Measurements from ENCODE around the gene TLE1.

TLE1 gene

GRCh38 chr9:81637276-81637675 lies 52.1 kb downstream of the TLE1 start:
- no peak overlapping the region for H3K4me3 ChIP-seq (ENCODE audit: low read depth, low read length)
- in situ Hi-C loops (cut with HindIII; ENCODE audit: low pct_ligation_motif_present, low sequenced_read_pairs) = no loop called here
- DNase-seq = no peak
- no peak for TF ChIP-seq CTCF (IDR thresholded peaks at IDR 0.05; ENCODE audit: low read depth, low read length, missing control alignments)
- no peak overlapping the region for H3K27ac ChIP-seq
- H3K27me3 ChIP-seq (replicated peaks) = no peaks in the 10 kb centered on the region
- no peaks in the 10 kb centered on the region for H3K36me3 ChIP-seq (replicated peaks)

- no peaks in the 10 kb centered on the region for H3K36me3 ChIP-seq (replicated peaks)
- H3K27me3 ChIP-seq (replicated peaks) = no peaks in the 10 kb centered on the region
- no peak for DNase-seq
- in situ Hi-C loops (cut with HindIII; ENCODE audit: low pct_ligation_motif_present, low sequenced_read_pairs) = no loop called here
- H3K27ac ChIP-seq = no peak overlapping the region
- no peak for TF ChIP-seq CTCF (IDR thresholded peaks at IDR 0.05; ENCODE audit: low read depth, low read length, missing control alignments)
- H3K4me3 ChIP-seq (ENCODE audit: low read depth, low read length) = no peak overlapping the region
Observed at GRCh38 chr9:81636255-81636599, 53.1 kb downstream of the TLE1 start.

GRCh38 chr9:81635521-81636254 lies 53.7 kb downstream of the TLE1 start:
- TF ChIP-seq CTCF (IDR thresholded peaks at IDR 0.05; ENCODE audit: low read depth, low read length, missing control alignments) = no peak
- Histone ChIP-seq H3K4me3 (ENCODE audit: low read depth, low read length) (no peak overlapping the region), H3K27ac (no peak overlapping the region), H3K36me3 (replicated peaks) (no peaks in the 10 kb centered on the region), H3K27me3 (replicated peaks) (no peaks in the 10 kb centered on the region)
- in situ Hi-C loops (cut with HindIII; ENCODE audit: low pct_ligation_motif_present, low sequenced_read_pairs) = no loop called here
- DNase-seq = no peak

- Histone ChIP-seq H3K27ac (no peak overlapping the region), H3K27me3 (replicated peaks) (no peaks in the 10 kb centered on the region), H3K4me3 (ENCODE audit: low read depth, low read length) (no peak overlapping the region), H3K36me3 (replicated peaks) (no peaks in the 10 kb centered on the region)
- in situ Hi-C loops (cut with HindIII; ENCODE audit: low pct_ligation_motif_present, low sequenced_read_pairs) = no loop called here
- TF ChIP-seq CTCF (IDR thresholded peaks at IDR 0.05; ENCODE audit: low read depth, low read length, missing control alignments) = no peak
- peak; percentile 20 for DNase-seq
Observed at GRCh38 chr9:81634915-81635516, 54.3 kb downstream of the TLE1 start.

GRCh38 chr9:81633952-81634854 lies 55.1 kb downstream of the TLE1 start:
- no peak overlapping the region for H3K27ac ChIP-seq
- DNase-seq = no peak
- no peak for TF ChIP-seq CTCF (IDR thresholded peaks at IDR 0.05; ENCODE audit: low read depth, low read length, missing control alignments)
- H3K27me3 ChIP-seq (replicated peaks) = no peaks in the 10 kb centered on the region
- H3K36me3 ChIP-seq (replicated peaks) = no peaks in the 10 kb centered on the region
- H3K4me3 ChIP-seq (ENCODE audit: low read depth, low read length) = no peak overlapping the region
- in situ Hi-C loops (cut with HindIII; ENCODE audit: low pct_ligation_motif_present, low sequenced_read_pairs) = no loop called here

Data from brain microvascular endothelial cell (primary cell).